Ectodermal cell (in vitro differentiated cells): Measurements from ENCODE around the gene TRAPPC5.

Experiments
- H3K27ac ChIP-seq: 2 replicates; pipeline ENCODE4 v1.7.0; 2013; ENCODE audit warnings: mild to moderate bottlenecking, low read depth, low read length; ENCODE audit not compliant: insufficient read depth, poor library complexity, severe bottlenecking
- H3K27me3 ChIP-seq: 2 replicates; pipeline ENCODE4 v1.7.0; 2013; ENCODE audit warnings: mild to moderate bottlenecking, low read length; ENCODE audit not compliant: insufficient read depth, control insufficient read depth, poor library complexity, severe bottlenecking
- H3K36me3 ChIP-seq: one replicate; pipeline ENCODE4 v1.7.0; 2013; ENCODE audit warnings: low read length; ENCODE audit not compliant: control insufficient read depth, insufficient read depth
- H3K4me1 ChIP-seq: one replicate; pipeline ENCODE4 v1.7.0; 2013; ENCODE audit warnings: low read length; ENCODE audit not compliant: control insufficient read depth, insufficient read depth
- H3K4me3 ChIP-seq: 2 replicates; pipeline ENCODE4 v1.7.0; 2013; ENCODE audit warnings: low read depth, low read length, control low read depth; ENCODE audit not compliant: insufficient read depth
- H3K9me3 ChIP-seq: 2 replicates; pipeline ENCODE4 v1.7.0; 2013; ENCODE audit warnings: mild to moderate bottlenecking, low read length, moderate library complexity; ENCODE audit not compliant: control insufficient read depth
- WGBS, 2 experiments: methylation state at CpG; one replicate each; pipeline ENCODE4 v1.1.7; 2013; ENCODE audit warnings: missing lambda C conversion rate in 2 of 2; 5-methylcytosine and 5-hydroxymethylcytosine counted together

The TRAPPC5 gene

GRCh38 chr19:7676854-7677253 is 3.8 kb upstream of the TRAPPC5 start, which contains the start of gene MCEMP1:
Gene MCEMP1 (plus strand): TSS chr19:7677090. CDS start chr19:7677121, 31 bp downstream.
- Histone ChIP-seq H3K27me3 (peaks cover 52% of the 10 kb centered on the region), H3K4me1 (peaks cover 3% of the 10 kb centered on the region), H3K27ac (no peak within 1 kb of the TSS), H3K36me3 (no peaks in the 10 kb centered on the region), H3K4me3 (no peak within 1 kb of the TSS), H3K9me3 (no peaks in the 10 kb centered on the region)
- 63 to 70% methylated on average over 10 of the region's 10 CpGs for WGBS, 2 experiments

GRCh38 chr19:7677669-7678311 is 2.8 kb upstream of the TRAPPC5 start:
- Histone ChIP-seq H3K4me3 (no peak overlapping the region), H3K27ac (no peak overlapping the region), H3K4me1 (peaks cover 3% of the 10 kb centered on the region), H3K9me3 (no peaks in the 10 kb centered on the region), H3K36me3 (peaks cover 8% of the 10 kb centered on the region), H3K27me3 (peaks cover 43% of the 10 kb centered on the region)
- WGBS, 2 experiments, result 40 to 42% methylated on average over 12 of the region's 12 CpGs

GRCh38 chr19:7678971-7679751 is 1.5 kb upstream of the TRAPPC5 start:
- H3K4me1 ChIP-seq, result peaks cover 3% of the 10 kb centered on the region
- no peak overlapping the region for H3K27ac ChIP-seq
- H3K9me3 ChIP-seq, result no peaks in the 10 kb centered on the region
- 82% methylated on average over 30 of the region's 30 CpGs for WGBS, 2 experiments
- H3K27me3 ChIP-seq, result peaks cover 38% of the 10 kb centered on the region
- H3K36me3 ChIP-seq, result peaks cover 19% of the 10 kb centered on the region
- H3K4me3 ChIP-seq, result no peak overlapping the region

DNA sequence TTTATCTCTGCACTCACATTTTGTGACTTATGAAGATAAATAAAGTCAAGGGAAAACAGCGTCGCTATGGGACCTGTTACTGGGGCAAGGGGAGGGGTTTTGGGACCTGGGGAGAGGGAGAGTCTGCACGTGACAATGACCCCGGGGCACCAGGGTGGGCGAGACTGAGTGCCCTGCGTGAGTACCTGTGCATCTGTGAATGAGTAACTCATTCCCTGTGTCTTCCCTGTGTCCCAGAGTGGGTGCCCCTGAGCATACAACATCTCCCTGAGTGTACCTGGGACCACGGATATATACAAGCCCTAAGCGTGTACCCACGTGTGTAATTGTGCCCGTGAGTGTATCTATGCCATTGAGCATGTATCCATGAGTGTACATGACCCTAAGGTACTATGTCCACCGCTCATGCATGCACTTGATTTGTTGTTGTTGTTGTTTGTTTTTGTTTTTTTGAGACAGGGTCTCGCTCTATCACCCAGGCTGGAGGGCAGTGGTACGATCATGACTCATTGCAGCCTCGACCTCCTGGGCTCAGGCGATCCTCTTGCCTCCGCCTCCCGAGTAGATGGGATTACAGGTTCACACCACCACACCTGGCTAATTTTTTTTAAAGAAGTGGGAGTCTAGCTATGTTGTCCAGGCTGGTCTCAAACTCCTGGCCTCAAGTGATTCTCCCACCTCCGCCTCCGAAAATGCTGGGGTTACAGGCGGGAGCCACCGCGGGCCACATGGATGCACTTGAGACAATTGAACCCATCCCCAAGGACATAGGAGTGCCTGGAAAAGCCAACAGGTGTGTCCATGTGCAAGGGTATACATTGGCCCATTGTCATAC is 645 bp upstream of the TRAPPC5 start:
- Histone ChIP-seq H3K9me3 (no peaks in the 10 kb centered on the region), H3K27ac (no peak overlapping the region), H3K36me3 (peaks cover 22% of the 10 kb centered on the region), H3K27me3 (peaks cover 38% of the 10 kb centered on the region), H3K4me1 (peaks cover 3% of the 10 kb centered on the region), H3K4me3 (peak overlapping the region; percentile 98)
- 58 to 62% methylated on average over 22 of the region's 22 CpGs for WGBS, 2 experiments

GRCh38 chr19:7681340-7682174 is 924 bp downstream of the TRAPPC5 start:
- H3K9me3 ChIP-seq, result no peaks in the 10 kb centered on the region
- H3K27ac ChIP-seq, result no peak overlapping the region
- H3K36me3 ChIP-seq, result peaks cover 22% of the 10 kb centered on the region
- peaks cover 28% of the 10 kb centered on the region for H3K27me3 ChIP-seq
- peak overlapping the region; percentile 98 for H3K4me3 ChIP-seq
- H3K4me1 ChIP-seq, result peaks cover 3% of the 10 kb centered on the region
- 24 to 25% methylated on average over 43 of the region's 43 CpGs for WGBS, 2 experiments

GRCh38 chr19:7682175-7682855 is 1.7 kb downstream of the TRAPPC5 start:
- Histone ChIP-seq H3K36me3 (peaks cover 22% of the 10 kb centered on the region), H3K27ac (no peak overlapping the region), H3K4me1 (peaks cover 3% of the 10 kb centered on the region), H3K4me3 (peak overlapping the region; percentile 98), H3K27me3 (peaks cover 21% of the 10 kb centered on the region), H3K9me3 (no peaks in the 10 kb centered on the region)
- WGBS, 2 experiments, result 94 to 96% methylated on average over 74 of the region's 74 CpGs

DNA sequence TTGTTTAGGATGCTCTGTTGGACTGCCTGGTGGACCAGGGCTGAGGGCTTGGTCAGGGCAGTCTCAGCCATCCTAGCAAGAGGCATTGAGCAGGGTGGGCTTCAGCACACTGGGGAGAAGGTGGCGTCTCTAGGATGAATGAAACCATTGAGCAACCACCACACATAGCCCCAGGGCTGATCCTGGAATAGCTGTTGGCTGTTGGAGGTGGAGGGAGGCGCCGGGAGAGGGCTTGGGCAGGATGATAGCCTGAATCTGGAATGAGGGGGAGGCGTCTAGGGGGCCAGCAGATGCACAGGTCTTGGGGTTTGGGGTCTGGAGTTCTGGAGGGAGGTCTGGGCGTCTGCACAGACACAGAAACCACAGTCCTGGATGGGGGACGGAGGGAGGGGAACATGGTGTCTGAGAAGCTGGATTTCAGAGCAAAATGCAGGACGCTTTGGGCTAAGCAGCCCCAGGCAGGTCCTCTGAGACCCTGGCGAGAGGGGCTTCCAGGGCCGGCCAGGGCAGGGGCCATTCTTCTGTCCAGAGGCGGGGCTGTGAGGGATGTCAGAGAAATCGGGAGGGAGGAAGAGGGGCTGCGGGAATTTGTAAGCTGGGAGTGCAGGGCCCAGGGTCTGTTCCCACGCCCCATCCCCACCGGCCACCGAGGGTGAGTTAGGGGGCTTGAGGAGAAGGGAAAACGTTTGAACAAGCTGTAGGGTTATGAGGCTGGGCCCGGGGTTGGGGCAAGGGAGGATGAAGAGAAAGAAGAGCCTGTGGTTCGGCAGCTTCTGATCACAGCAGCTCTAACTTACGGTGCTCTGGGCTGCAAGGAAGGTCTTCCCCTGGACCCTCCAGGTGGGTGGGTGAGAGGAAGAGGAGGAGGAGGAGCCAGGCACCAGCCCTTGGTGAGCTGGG is 5.2 kb downstream of the TRAPPC5 start:
- H3K4me1 ChIP-seq, result no peaks in the 10 kb centered on the region
- no peak overlapping the region for H3K4me3 ChIP-seq
- peaks cover 22% of the 10 kb centered on the region for H3K36me3 ChIP-seq
- no peaks in the 10 kb centered on the region for H3K9me3 ChIP-seq
- no peak overlapping the region for H3K27ac ChIP-seq
- WGBS, 2 experiments, result 67 to 68% methylated on average over 19 of the region's 19 CpGs
- H3K27me3 ChIP-seq, result no peaks in the 10 kb centered on the region

GRCh38 chr19:7687177-7687576 is 6.5 kb downstream of the TRAPPC5 start:
- Histone ChIP-seq H3K27ac (no peak overlapping the region), H3K4me1 (no peaks in the 10 kb centered on the region), H3K9me3 (no peaks in the 10 kb centered on the region), H3K27me3 (no peaks in the 10 kb centered on the region), H3K4me3 (no peak overlapping the region), H3K36me3 (peaks cover 21% of the 10 kb centered on the region)
- 89 to 92% methylated on average over 12 of the region's 12 CpGs for WGBS, 2 experiments
